NCI-H526 treated with DMSO at 0.1 percent for 48 hours (cell line): ENCODE measurements around the gene HEATR5B.
A peak's percentile ranks its signal among the peaks of the same experiment; 100 is the strongest.
"Not testable (repeated sequence)": the region's sequence is repeated elsewhere in the genome, so short reads cannot be mapped to it uniquely, and the experiment has no call there.

ENCODE experiments used
- DNase-seq: peaks from one replicate; lab custom pipeline; 2025; lab: John Stamatoyannopoulos, UW

HEATR5B gene

DNA sequence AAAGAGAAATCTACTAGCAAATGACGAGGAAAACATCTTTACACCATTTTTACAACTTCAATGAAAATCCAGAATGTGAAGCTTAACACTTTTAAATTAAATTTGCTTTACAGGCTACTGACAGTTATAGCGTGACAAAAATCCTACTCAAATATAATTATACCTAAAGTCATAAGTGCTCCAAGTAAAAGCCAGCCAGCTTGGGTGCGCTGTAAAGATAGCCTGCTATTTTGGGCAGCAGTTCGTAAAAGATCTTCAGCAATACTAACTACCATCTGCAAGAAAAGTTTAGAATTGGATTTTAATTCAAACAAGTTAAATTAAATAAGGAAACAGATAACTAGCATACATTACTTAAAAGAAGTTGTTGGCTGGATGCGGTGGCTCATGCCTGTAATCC lies 22.4 kb downstream of the HEATR5B start:
- no peak for DNase-seq

- no peak for DNase-seq
These were observed 23.0 kb downstream of the HEATR5B start for GRCh38 chr2:37061013-37061711.

- DNase-seq: no peak
These were observed 23.7 kb downstream of the HEATR5B start for GRCh38 chr2:37060446-37060845.

DNA sequence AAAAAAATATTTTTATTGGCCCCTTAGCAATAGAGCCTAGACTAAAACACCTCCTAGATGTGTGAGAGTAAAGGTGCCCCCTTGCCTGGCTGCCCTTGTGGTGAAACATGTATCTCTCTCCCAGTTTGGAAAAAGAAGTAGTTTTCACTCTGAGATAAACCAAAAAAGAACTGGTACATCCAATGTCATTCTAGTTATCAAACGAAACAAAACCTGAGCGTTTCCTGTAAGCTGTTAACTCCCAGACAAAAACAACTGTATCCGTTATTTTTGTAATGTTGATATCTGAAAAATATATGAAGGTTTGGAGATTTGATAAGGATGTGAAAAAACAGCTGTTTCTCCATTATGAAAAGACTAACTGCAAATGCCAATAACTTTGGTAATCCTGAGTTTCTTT lies 24.3 kb downstream of the HEATR5B start:
- DNase-seq: no peak

DNA sequence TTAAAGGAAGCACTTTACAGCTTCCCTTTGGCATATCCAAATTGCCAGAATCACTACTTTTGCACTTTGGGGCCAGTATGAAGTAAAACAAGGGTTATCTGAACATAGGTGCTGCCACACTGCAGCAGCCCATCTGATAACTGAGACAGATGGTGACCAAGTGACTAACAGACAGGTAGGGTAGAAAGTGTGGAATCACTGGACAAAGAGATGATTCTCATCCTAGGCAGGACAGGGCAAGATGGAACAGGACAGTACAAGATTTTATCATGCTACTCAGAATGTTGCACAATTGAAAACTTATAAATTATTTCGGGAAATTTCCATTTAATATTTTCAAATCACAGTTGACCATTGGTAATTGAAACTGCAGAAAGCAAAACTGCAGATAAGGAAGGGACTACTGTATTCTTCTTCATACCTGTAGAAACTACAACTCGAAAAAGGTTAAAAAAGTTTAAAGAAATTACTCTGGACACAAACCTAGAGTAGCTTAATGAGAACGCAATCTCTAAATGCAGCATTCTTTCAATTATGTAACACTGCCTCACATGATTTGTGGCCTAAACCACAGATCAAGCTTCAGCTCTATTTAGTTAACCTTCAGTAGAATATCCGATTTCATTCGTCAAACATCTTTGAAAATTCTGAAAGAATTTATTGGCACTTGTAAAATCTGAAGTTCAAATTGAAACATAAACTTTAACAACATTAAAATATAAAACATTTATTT lies 31.4 kb downstream of the HEATR5B start:
- no peak for DNase-seq

GRCh38 chr2:37039580-37039979 lies 44.6 kb downstream of the HEATR5B start:
- no peak for DNase-seq

- no peak for DNase-seq
These were observed 46.4 kb downstream of the HEATR5B start for GRCh38 chr2:37037771-37038170.

DNA sequence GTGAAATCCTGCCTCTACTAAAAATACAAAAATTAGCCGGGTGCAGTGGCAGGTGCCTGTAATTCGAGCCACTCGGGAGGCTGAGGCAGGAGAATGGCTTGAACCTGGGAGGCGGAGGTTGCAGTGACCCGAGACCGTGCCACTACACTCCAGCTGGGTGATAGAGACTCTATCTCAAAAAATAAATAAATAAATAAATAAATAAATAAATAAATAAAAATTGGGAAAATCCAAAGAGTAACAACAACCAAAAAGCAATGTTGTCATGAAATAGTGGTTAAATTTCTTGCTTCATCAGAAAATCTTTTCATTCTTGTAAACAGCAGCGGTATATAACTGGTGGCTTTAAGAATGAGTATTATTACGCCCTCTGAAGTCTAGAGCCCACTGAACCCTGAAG lies 54.4 kb downstream of the HEATR5B start:
- no peak for DNase-seq

GRCh38 chr2:37026050-37026449 lies 58.1 kb downstream of the HEATR5B start:
- no peak for DNase-seq

DNA sequence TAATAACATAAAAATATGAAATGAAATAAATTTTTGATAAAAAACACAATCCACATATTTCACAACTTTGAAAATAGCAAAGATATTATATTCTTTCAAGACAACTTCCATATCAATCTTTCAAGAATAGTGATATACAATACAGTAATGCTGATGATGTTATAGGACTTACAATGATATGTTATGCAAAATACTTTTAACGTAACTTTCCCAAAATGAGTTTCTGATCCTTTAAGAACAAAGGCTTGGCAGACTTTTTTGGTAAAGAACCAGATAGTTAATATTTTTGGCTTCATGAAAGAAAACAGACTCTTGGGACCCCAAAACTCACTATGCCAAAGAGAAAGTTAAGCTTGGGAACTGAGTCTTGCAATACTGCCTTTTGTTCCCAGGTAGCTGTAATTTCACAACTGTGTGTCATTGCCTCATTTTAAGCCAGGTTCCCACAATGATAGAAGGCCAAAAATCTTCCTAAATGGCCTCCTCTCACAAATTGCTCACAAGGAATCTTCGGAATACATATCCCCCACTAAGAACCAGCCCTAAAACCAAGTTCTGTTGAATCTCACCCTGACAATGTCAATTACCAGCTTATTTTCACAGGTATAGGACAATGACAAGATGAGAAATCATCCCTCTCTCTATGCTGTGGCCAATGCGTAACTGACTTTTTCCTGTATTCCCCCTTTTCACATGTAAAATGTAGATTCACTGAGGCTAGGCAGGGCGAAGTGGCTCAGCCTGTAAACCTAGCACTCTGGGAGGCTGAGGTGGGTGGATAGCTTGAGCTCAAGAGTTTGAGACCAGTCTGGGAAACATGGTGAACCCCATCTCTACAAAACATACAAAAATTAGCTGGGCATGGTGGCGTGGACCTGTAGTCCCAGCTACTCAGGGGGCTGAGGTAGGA lies 63.0 kb downstream of the HEATR5B start:
- DNase-seq: no peak

DNA sequence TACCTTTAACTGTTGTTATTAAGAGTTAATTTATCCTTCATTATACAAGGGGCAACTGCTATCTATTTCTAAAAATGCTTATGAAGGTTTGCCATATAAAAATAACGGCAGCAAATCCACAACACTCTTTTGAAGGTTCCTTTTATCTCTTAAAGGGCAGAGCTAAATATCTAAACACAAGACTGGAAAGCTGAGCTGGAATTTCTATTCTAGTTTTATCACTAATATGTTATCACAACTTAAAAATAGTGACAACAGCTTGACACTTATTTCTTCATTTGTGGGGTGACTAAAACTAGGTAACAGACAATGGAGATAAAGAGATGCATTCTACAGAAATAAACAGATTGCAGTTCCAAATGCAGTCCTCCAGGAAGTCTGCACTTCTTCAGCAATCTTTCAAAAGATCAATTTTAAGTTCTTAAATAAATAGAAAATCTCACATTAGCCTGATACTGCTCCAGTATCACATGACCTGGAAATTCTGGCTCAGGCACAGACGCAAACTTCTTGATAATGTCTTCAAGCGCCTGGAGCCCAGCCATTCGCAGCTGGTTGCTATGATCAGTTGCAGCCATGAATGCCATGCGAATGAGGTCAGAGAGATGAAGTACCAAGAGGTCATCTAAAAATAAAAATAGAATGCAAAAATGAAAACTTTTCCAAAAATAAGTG lies 63.8 kb downstream of the HEATR5B start:
- DNase-seq: no peak

DNA sequence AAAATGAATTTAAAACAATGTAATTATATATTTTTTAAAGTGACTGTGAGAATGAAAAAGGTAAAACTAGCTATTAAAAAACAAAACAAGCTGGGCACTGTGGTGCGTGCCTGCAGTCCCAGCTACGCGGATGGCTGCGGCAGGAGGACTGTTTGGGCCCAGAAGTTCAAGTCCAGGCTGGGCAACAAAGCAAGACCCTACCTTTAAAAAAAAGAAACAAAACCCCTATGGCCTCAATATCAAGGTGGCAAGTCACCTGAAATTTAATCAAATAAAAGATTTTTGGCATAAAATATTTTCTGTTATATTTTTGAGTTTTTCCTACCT lies 70.9 kb downstream of the HEATR5B start:
- DNase-seq: no peak

DNA sequence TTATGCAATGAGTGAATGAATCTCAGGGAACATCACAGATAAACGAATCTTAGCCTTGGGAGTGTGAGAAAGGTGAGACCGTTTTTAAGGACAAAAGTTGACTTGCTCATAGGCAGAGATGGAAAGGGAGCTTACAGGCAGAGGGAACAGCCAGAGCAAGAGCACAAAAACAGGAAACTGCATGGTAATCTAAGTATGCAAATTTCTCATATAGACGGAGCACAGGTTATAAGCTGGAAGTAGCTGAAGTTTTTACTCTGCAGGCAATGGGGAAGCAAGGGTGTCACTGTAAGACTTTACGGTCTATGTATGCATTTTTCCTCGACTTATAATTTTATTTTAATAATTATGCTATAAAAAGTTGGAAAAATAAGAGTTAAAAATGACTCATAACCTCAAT lies 73.0 kb downstream of the HEATR5B start:
- peak; percentile 51 for DNase-seq

- DNase-seq: no peak
These were observed 78.9 kb downstream of the HEATR5B start for GRCh38 chr2:37005118-37005868.

DNA sequence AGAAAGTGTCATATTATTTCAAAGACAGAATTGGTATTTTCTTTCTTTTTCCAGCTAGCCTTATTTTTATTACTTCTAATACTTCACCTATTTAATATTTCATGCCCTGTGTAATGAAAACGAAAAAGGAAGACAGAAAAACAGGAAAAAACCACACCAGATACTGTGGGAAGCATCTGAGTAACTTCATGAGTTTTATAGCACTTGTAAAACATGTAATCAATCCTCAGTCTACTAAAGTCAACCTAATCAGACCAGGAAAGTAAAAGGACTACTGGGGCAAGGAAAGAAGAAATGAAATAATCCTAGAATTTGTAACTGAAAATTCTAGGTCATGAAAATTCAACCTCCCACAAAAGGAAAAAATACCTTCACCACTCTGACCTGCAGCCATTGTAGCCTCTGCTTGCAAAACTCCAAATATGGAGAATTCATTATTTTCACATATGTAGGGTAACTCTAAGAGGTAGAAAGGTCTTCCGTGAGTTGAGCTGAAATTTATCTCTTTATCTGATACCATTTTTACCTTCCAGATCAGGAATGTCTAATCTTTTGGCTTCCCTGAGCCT lies 83.1 kb downstream of the HEATR5B start:
- no peak for DNase-seq

GRCh38 chr2:37000318-37000717 lies 83.9 kb downstream of the HEATR5B start:
- no peak for DNase-seq

DNA sequence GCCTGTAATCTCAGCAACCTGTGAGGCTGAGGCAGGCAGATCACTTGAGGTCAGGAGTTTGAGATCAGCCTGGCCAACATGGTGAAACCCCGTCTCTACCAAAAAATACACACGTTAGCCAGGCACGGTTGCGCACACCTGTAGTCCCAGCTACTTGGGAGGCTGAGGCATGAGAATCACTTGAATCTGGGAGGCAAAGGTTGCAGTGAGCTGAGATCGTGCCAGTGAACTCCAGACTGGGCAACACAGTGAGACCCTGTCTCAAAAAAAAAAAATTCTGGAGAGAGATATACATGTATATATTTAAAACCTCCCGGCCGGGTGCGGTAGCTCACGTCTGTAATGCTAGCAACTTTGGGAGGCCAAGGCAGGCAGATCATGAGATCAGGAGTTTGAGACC lies 84.8 kb downstream of the HEATR5B start:
- DNase-seq: not testable (repeated sequence)

- no peak for DNase-seq
These were observed 90.1 kb downstream of the HEATR5B start for GRCh38 chr2:36993841-36994620.

- DNase-seq: no peak
These were observed 96.2 kb downstream of the HEATR5B start for GRCh38 chr2:36988008-36988407.

GRCh38 chr2:36982467-36982866 lies 101.7 kb downstream of the HEATR5B start:
- no peak for DNase-seq
